Activated naive CD4-positive, alpha-beta T cell treated with anti-CD3 and anti-CD28 coated beads, Interleukin-2, amount 10 ng/mL, durations not matched to agents 7 days and 5 days (primary cell): ENCODE measurements around the gene FAM124B.

ENCODE experiments used
- CTCF ChIA-PET: fragments of 350-600 bp; sonication (Branson Sonifier 250); formaldehyde crosslinking; loops from one replicate; lab custom pipeline; 2021; ENCODE audit warnings: antibody characterized with exemption; lab: Charles Lee
- DNase-seq: peaks from one replicate; pipeline ENCODE4 v3.0.0-alpha.2; 2020
- H3K27ac Mint-ChIP-seq: one replicate; pipeline ENCODE4 v1.8.0; 2021; ENCODE audit warnings: mild to moderate bottlenecking, moderate library complexity, mixed read lengths
- H3K27me3 Mint-ChIP-seq: one replicate; pipeline ENCODE4 v1.8.0; 2021; ENCODE audit warnings: mild to moderate bottlenecking, mixed read lengths
- H3K36me3 Mint-ChIP-seq: one replicate; pipeline ENCODE4 v1.8.0; 2021; ENCODE audit warnings: mixed read lengths
- H3K4me1 Mint-ChIP-seq: one replicate; pipeline ENCODE4 v1.8.0; 2021; ENCODE audit warnings: mixed read lengths
- H3K4me3 Mint-ChIP-seq: one replicate; pipeline ENCODE4 v1.8.0; 2021; ENCODE audit warnings: mild to moderate bottlenecking, moderate library complexity, mixed read lengths
- H3K9me3 Mint-ChIP-seq: one replicate; pipeline ENCODE4 v1.8.0; 2021; ENCODE audit warnings: mixed read lengths

The FAM124B gene

DNA sequence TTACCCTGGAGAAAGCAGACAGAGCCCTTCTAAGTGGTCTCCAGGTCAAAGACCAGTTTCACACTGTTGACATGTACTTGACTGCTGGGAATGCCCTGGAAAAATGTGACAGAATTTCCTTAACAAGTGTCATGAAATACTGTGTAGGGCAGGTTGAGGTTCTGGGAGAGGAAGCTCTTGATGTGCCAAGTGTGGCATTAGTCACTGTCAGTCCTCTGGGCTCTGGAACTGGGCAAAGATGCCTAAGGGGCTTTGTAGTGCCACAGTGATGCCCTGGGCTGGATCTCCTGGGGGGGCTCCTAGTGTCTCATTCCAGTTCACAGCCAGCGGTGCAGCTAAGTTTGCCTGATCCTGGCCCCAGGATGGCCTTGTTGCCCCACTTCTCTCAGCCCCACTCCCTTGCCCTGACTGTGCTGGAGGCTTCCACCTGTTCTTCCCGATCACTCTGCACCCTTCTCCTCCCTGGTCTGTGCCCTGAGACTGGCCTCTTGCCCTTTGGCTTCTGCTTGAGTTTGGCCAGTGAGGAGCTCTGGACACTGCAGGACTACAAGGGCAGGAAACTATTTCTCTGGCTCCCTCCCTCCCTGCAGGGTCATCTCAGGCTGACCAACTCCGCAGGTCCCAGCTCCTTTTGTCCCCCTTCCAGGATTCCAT lies 27.0 kb upstream of the FAM124B start:
- no peaks in the 10 kb centered on the region for H3K4me1 Mint-ChIP-seq

DNA sequence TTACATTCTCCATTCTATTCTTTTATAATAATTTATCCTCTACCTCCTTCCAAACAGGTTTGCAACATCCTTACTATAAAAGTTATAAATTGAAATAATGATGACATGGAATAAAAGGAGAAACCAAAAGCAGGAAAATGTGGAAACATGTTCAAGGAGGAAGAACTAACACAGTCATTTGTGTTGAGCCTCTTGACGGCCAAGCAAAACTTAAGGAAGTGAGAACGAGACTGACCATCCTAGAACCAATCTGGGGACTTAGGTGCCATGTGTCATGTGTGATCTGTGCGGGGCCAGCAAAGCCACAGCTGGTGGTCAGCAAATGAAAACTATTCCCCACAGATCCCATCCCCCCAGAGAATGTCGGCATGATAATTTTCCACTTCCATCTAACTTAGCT lies 25.6 kb upstream of the FAM124B start:
- H3K9me3 Mint-ChIP-seq: no peaks in the 10 kb centered on the region
- H3K4me1 Mint-ChIP-seq: no peaks in the 10 kb centered on the region
- CTCF ChIA-PET: no interaction called here

More for the DNA sequence above, 27.0 kb upstream of the FAM124B start:
- H3K9me3 Mint-ChIP-seq: no peaks in the 10 kb centered on the region
- peaks cover 4% of the 10 kb centered on the region for H3K27me3 Mint-ChIP-seq
- no peaks in the 10 kb centered on the region for H3K36me3 Mint-ChIP-seq
- CTCF ChIA-PET: interaction anchor here (0.6 kb wide), 1 partner anchor 222 kb away, joined by 3 read pairs; no protein-coding TSS in a partner anchor
- no peak overlapping the region for H3K27ac Mint-ChIP-seq
- DNase-seq: no peak
- no peak overlapping the region for H3K4me3 Mint-ChIP-seq

DNA sequence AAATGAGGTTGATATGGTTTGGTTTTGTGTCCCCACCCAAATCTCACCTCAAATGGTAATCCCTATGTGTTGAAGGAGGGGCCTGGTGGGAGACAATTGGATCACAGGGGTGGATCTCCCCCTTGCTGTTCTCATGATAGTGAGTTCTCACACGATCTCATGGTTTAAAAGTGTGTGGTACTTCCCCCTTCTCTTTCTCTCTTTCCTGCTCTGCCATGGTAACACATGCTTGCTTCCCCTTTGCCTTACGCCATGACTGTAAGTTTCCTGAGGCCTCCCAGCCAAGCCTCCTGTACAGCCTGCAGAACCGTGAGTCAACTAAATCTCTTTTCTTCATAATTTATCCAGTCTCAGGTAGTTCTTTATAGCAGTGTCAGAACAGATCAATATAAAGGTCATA lies 24.7 kb upstream of the FAM124B start:
- H3K27me3 Mint-ChIP-seq: no peaks in the 10 kb centered on the region
- H3K36me3 Mint-ChIP-seq: no peaks in the 10 kb centered on the region
- CTCF ChIA-PET: no interaction called here

More for the DNA sequence above, 25.6 kb upstream of the FAM124B start:
- H3K36me3 Mint-ChIP-seq: no peaks in the 10 kb centered on the region
- peaks cover 4% of the 10 kb centered on the region for H3K27me3 Mint-ChIP-seq
- no peak overlapping the region for H3K27ac Mint-ChIP-seq
- no peak for DNase-seq
- no peak overlapping the region for H3K4me3 Mint-ChIP-seq

DNA sequence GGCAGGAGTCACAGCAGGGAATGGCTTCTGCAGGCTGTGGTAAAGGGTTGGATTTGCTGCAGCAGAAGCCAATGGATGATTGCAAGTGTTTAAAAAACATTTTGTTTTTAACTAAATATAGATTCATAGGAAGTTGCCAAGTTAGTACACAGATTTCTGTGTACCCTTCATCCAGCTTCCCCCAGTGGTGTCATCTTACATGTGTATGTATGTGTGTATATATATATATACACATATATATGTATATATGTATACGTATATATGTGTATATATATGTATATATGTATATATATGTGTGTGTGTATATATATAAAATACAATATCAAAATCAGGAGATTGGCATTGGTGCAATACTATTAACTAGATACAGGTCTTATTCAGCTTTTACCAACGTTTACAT lies 19.2 kb upstream of the FAM124B start:
- H3K4me1 Mint-ChIP-seq: no peaks in the 10 kb centered on the region
- H3K9me3 Mint-ChIP-seq: no peaks in the 10 kb centered on the region
- CTCF ChIA-PET: interaction anchor here (1.3 kb wide), 1 partner anchor 9 kb away, joined by 3 read pairs; no protein-coding TSS in a partner anchor
- no peaks in the 10 kb centered on the region for H3K36me3 Mint-ChIP-seq
- no peak for DNase-seq
- no peak overlapping the region for H3K4me3 Mint-ChIP-seq
- peaks cover 6% of the 10 kb centered on the region for H3K27me3 Mint-ChIP-seq
- H3K27ac Mint-ChIP-seq: no peak overlapping the region

More for the DNA sequence above, 24.7 kb upstream of the FAM124B start:
- Mint-ChIP-seq H3K4me3 (no peak overlapping the region), H3K4me1 (no peaks in the 10 kb centered on the region), H3K27ac (no peak overlapping the region), H3K9me3 (no peaks in the 10 kb centered on the region)
- no peak for DNase-seq

DNA sequence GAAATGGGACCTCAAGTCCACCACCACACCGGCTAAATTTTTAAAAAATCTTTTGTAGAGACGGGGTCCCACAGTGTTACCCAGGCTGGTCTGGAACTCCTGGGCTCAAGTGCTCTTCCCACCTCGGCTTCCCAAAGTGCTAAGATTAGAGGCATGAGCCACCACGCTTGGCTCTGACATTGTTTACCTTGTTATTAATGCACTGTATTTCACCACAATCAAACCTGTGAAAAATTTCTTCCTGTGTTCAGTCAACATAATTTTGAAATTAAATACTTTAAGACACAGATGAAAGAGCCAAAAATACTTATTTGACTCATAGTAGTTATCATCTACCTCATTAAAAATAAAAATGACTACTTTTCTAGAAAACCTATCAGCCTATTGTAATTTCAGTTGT lies 16.0 kb upstream of the FAM124B start:
- DNase-seq: no peak
- H3K36me3 Mint-ChIP-seq: no peaks in the 10 kb centered on the region
- no peaks in the 10 kb centered on the region for H3K9me3 Mint-ChIP-seq
- H3K4me1 Mint-ChIP-seq: no peaks in the 10 kb centered on the region
- H3K4me3 Mint-ChIP-seq: no peak overlapping the region
- CTCF ChIA-PET: no interaction called here
- H3K27ac Mint-ChIP-seq: no peak overlapping the region
- H3K27me3 Mint-ChIP-seq: peaks cover 11% of the 10 kb centered on the region

DNA sequence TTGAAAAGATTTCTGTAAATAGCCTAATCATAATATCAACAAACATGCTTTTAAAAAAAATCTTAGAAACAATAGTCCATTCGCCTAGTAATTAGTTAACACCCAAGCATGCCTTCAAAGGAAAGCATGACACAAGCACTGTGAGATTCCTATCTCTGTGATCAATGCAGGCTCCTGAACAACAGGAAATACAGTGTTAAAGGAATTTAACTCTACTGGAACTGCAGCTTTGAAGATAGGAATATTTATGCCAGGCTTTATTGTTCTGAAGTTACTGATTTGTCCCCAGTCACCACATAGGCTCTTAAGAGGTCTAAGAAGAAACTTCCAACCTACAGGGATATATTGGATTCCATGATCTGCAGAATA lies 15.4 kb upstream of the FAM124B start:
- DNase-seq: no peak
- H3K27ac Mint-ChIP-seq: no peak overlapping the region
- no peaks in the 10 kb centered on the region for H3K4me1 Mint-ChIP-seq
- CTCF ChIA-PET: no interaction called here
- no peak overlapping the region for H3K4me3 Mint-ChIP-seq
- peaks cover 14% of the 10 kb centered on the region for H3K27me3 Mint-ChIP-seq
- no peaks in the 10 kb centered on the region for H3K36me3 Mint-ChIP-seq
- no peaks in the 10 kb centered on the region for H3K9me3 Mint-ChIP-seq

DNA sequence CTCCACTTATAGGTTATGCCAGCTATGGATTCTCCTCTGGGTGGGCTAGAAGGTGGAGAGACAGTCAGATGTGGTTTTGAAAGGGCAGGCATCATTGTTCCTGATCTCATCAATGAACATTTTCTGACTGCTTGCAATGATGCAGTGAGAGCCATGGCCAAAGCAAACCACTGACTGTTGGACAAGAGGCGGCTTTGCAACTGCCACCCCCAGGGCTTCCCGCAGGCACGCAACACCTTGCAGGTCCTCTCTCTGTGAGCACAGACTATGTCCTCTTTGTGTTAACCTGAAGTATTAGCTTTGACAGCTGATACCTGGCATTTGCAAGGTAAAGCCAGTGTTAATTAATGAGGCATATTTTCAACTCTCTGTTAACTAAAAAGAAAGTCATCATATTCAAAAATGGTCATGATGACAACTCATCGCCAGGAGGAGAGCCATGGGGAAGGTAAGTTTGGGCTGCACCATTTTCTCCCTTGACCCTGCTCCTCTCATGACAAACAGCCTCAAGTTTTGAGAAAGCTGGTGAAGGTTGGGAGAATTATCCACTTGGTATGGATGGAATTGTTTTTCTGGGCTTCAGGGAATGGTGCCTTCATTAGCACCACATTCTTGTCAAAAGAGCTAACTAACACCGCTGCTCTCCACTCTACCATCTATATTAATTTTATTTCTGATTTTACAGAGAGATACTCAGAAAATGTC lies 14.9 kb upstream of the FAM124B start:
- Mint-ChIP-seq H3K9me3 (no peaks in the 10 kb centered on the region), H3K4me1 (no peaks in the 10 kb centered on the region), H3K27ac (no peak overlapping the region), H3K27me3 (peaks cover 14% of the 10 kb centered on the region), H3K4me3 (no peak overlapping the region), H3K36me3 (no peaks in the 10 kb centered on the region)
- CTCF ChIA-PET: no interaction called here
- no peak for DNase-seq

DNA sequence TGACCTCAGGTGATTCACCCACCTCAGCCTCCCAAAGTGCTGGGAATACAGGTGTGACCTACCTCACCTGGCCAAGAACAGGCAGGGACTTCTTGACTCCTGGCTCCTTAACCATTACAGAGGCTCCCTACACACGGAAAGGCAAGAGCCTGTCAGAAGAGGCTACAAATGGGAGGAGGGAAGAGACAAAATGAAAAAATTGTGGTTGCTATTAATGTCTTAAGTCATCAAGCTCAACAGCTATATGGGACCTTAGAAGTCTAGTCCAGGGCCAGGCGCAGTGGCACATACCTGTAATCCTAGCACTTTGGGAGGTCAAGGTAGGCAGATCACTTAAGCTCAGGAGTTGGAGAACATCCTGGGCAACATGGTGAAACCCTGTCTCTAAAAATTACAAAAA lies 11.5 kb upstream of the FAM124B start:
- Mint-ChIP-seq H3K4me3 (no peak overlapping the region), H3K36me3 (no peaks in the 10 kb centered on the region), H3K9me3 (no peaks in the 10 kb centered on the region), H3K27me3 (peaks cover 15% of the 10 kb centered on the region), H3K4me1 (no peaks in the 10 kb centered on the region), H3K27ac (no peak overlapping the region)
- no peak for DNase-seq
- CTCF ChIA-PET: interaction anchor here (1.9 kb wide), 1 partner anchor 44 kb away, joined by 7 read pairs; no protein-coding TSS in a partner anchor

DNA sequence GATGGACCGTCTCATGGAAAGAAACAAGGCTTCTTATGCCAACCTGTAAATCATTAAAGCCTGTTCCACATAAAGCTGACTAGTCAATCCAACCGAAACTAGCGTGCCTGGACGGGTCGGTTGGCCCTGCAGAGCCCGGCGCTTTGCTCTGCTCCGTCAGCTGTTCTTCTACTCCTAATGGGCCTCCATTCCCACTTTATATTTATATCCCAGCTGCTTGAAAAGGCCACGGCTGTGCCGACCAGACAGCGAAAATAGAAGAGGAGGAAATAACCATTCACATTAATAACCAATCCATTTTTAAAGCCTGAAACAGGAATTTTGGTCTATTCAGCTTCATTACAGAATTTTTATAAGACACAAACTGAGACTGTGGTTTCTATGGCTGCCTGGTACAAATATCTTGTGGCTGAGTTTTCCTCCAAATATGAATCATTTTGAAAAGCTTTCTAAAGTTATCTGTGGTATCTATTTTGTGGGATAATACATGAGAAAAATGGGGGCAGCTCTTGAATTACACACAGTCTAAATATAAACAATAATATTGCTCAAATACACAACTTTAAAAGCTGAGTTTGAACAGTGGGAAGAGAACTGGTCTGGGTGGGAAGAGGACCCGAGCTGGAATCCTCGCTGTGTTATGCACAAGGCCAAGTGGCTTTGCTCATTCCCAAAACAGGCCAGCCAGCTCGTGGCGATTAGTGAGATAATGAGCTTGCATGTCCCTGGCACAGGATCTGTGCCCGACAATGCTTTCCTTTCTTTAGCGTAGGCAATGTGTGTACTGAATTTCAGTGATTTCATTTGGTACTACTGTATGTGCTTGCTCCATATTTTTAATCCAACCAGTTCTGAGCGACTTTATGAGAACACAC lies 10.5 kb upstream of the FAM124B start:
- CTCF ChIA-PET: interaction anchor here (0.6 to 1.9 kb wide), 4 partner anchors 37 to 239 kb away, joined by 3 to 7 read pairs (median 4); no protein-coding TSS in a partner anchor

DNA sequence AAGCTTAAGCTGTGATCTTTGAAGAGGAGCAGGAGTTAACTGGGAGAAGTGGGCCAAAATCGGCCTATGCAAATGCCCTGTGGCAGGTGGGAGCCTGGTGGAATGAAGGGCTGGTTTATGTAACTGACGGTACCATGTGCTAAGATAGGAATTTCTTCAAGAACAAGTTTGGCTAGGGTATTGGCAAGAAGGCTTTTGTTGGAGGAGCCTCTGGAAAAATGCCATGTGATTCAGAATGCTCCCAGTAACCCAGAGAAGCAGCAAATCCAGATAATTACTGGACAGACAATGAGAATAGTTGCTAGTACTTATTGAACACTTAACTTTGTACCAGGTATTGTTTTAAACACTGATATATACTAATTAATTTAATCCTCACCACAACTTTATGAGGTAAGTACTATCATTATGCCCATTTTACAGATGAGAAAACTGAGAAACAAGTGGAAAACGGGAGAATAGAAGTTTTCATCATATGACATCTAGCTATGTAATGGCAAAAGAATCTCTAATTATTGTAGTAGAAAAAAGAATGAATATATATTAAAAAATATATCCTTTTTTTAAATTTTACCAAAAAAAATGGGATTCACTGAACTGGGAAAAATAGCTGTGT lies 9.1 kb upstream of the FAM124B start:
- Mint-ChIP-seq H3K27ac (no peak overlapping the region), H3K27me3 (peaks cover 10% of the 10 kb centered on the region), H3K4me3 (no peak overlapping the region), H3K9me3 (no peaks in the 10 kb centered on the region), H3K4me1 (peaks cover 9% of the 10 kb centered on the region), H3K36me3 (no peaks in the 10 kb centered on the region)
- no peak for DNase-seq
- CTCF ChIA-PET: interaction anchor here (1.5 kb wide), 1 partner anchor 38 kb away, joined by 4 read pairs; no protein-coding TSS in a partner anchor

More for the DNA sequence above, 10.5 kb upstream of the FAM124B start:
- Mint-ChIP-seq H3K4me1 (peaks cover 4% of the 10 kb centered on the region), H3K27ac (no peak overlapping the region), H3K4me3 (no peak overlapping the region), H3K27me3 (peaks cover 17% of the 10 kb centered on the region), H3K36me3 (no peaks in the 10 kb centered on the region), H3K9me3 (no peaks in the 10 kb centered on the region)
- DNase-seq: no peak

DNA sequence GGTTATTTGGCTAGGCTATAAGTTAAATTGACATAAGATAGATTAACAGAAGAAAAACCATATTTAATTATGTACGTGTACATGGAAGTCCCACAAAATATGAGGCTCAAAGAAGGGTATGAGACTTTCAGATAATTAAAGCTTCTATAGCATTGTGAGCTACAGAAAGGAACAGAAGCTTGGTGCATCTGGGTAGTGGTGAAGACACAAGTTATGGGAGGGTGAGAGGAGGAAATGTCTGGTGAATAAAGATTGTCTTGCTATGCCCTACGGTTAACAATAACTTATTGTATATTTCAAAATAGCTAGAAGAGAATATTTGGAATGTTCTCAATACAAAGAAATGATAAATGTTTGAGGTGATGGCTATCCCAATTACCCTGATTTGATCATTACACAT lies 6.8 kb upstream of the FAM124B start:
- no peaks in the 10 kb centered on the region for H3K9me3 Mint-ChIP-seq
- CTCF ChIA-PET: no interaction called here
- no peak overlapping the region for H3K27ac Mint-ChIP-seq
- H3K4me3 Mint-ChIP-seq: no peak overlapping the region
- H3K27me3 Mint-ChIP-seq: peaks cover 10% of the 10 kb centered on the region
- peaks cover 9% of the 10 kb centered on the region for H3K4me1 Mint-ChIP-seq
- no peak for DNase-seq
- H3K36me3 Mint-ChIP-seq: no peaks in the 10 kb centered on the region

DNA sequence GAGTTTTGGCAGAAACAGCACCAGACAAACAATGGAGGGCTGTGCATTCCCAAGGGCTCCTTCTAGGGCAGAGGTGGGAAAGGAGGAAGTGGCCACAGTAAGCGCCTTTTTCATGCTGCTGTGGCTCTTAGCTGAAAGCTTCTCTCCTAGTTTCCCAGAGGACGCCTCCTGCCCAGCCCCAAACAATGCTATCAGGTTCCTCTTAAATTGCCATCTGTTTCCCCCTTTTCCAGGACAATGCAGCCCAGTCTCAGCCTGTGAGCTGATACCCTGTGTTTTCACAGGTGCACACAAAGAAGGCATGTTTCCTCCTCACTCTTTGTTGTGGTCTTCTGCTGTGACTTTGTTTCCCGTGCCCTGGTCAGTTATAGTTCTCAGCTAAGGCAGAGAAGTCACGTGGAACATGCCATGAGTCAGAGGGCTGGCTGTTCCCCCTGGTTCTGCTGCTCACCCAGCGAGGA lies 5.4 kb upstream of the FAM124B start:
- H3K27ac Mint-ChIP-seq: no peak overlapping the region
- no peak for DNase-seq
- CTCF ChIA-PET: no interaction called here

DNA sequence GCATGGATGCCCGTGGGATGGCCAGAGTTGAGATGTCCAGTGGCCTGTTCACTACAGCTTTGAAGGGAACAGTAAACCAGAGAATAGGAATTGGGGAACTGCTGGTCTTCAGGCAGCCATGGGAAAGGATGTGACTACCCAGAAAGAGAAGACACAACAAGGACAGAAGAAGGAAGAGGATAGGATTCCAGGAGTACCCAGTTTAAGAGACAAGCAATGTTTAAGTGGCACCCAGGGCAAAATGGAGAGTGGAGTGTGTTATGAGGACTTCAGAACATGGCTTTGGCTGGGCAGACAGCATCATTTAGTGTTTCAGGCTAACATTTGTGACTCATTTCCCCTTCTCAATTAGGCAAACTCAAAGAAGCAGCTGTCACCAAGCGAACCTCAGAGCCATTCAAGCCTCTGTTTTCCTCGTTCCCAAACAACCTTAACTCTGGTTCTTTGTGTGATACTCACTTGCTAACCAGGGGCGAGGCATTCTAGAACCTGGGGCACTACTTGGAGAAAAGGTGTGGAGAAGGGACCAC lies 4.0 kb upstream of the FAM124B start:
- CTCF ChIA-PET: no interaction called here
- H3K9me3 Mint-ChIP-seq: no peaks in the 10 kb centered on the region
- peaks cover 25% of the 10 kb centered on the region for H3K4me1 Mint-ChIP-seq
- no peak overlapping the region for H3K27ac Mint-ChIP-seq
- H3K36me3 Mint-ChIP-seq: peaks cover 2% of the 10 kb centered on the region
- no peak for DNase-seq
- peaks cover 13% of the 10 kb centered on the region for H3K27me3 Mint-ChIP-seq
- H3K4me3 Mint-ChIP-seq: no peak overlapping the region

More for the DNA sequence above, 5.4 kb upstream of the FAM124B start:
- Mint-ChIP-seq H3K4me1 (peaks cover 12% of the 10 kb centered on the region), H3K9me3 (no peaks in the 10 kb centered on the region), H3K36me3 (no peaks in the 10 kb centered on the region), H3K27me3 (peaks cover 3% of the 10 kb centered on the region), H3K4me3 (no peak overlapping the region)
